DMS153 (cell line): ENCODE results near the gene TSPAN14.
"Not testable (repeated sequence)": the region's sequence is repeated elsewhere in the genome, so short reads cannot be mapped to it uniquely, and the experiment has no call there.

Source experiments
- DNase-seq: peaks from one replicate; lab custom pipeline; 2025; lab: John Stamatoyannopoulos, UW

The TSPAN14 gene

DNA sequence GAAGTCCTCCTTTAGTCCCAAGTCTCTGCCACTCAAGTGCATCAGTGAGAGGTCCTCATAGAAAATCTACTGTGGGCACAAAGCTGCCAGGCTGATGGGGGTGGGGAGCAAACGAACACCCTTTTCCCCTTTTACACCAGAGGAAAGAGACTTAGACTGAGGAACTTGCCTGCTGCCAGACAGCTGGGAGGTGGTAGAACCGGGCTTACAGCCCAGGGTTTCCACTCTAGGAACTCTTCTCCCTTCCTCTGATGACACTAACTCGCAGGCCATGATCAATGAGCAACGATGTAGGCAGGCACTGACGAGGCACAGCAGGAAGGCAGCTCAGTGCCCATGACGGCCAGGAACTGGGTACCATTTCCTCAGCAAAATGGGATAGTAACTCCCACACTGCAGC, 72.6 kb downstream of the TSPAN14 start:
- DNase-seq: no peak

DNA sequence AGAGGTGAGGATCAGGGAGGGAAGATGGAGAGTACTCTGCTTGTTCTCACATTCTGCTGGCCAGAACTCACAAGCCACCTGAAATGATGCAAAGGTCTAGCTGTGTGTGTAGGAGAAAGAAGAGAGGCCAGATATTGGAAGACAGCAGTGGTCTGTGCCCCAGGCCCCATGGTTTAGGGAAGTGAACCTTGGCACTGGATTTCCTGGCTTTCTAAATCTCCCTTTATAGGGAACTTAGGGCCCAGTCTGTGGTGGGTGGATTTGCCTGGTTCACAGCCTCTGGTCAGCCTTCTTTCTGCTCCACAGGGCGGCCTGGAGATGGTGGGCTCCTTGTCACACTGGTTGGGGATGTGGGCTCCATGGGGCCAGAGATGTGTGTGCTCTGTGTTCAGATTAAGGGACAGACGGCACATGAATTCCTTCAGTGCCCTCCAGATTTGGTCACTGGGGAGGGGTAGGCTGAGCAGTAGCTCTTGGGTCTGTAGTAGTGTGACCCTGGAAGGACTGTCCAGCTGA, 74.1 kb downstream of the TSPAN14 start:
- DNase-seq: no peak

DNA sequence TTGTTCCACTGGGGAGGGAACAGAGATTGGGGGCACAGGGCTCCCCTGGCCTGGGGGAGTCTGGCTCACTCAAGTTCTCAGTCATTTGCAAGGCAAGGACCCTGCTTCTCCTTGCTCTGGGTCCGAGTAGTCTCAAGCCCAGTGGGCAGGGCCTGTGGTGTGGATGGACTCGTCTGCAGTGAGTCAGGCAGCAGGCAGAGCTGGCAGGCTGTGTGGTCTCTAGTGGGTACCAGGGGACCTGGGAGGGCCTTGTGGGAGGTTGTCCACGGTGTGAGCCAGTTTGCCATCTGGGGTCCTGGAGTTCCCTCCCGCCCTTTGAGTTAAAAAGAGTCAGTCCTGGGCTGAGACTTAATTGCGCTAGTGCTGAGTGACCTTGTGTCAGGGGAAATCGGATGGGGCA, 74.8 kb downstream of the TSPAN14 start:
- DNase-seq: no peak

DNA sequence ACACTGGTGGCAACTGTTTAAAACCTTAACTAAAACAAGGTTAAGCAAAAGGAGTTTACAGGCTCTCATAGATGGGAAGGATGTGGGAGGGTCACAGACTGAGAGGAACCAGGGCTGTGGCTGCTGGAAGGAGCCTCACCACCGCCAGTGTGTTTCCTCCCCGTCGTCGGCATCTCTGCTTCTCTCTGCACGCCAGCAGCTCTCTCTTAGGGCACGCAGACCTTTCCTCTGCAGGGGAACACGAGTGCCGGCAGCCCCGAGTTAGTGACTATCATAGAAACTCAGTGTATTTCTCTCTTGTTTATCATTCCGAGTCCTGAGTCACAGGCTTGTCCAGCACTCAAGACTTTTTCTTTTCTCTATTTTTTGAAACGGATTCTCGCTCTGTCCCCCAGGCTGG, 75.5 kb downstream of the TSPAN14 start:
- DNase-seq: no peak

DNA sequence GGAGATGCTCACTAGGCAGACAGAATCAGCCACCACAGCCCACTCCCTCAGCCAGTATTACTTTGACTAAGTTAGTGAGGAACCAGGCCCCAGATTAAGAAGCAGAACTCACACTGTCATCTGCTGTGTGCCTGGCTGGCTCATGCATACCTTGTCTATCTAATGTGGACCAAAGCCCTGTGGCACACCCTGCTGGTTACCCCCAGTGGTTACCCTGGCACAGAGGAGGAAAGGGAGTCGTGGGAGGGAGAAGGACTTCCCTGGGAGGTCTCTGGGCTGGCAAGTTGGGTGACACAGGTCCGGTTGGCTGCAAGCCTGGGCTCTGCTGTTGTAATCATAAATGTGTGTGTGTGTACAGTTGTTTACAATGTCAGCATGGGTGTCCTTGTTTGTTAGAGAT, 76.1 kb downstream of the TSPAN14 start:
- DNase-seq: no peak

DNA sequence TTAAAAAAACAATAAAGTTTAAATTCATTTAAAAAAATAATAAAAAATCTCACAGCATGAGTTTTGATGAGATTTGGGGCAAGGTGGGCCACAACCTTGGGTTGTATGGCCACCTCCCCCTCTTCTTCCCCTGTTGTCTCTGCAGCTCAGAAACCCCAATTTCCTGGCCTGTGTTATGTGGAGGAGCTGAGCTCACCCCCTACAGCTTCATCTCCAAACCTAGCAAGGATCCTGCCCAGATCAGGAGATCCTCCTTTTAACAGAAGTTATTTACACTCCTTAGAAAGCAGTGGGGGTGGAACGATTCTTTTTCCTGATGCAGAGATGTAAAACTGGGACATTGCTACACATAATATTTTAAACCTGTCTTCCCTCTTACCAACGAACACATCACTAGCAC, 76.7 kb downstream of the TSPAN14 start:
- DNase-seq: no peak

DNA sequence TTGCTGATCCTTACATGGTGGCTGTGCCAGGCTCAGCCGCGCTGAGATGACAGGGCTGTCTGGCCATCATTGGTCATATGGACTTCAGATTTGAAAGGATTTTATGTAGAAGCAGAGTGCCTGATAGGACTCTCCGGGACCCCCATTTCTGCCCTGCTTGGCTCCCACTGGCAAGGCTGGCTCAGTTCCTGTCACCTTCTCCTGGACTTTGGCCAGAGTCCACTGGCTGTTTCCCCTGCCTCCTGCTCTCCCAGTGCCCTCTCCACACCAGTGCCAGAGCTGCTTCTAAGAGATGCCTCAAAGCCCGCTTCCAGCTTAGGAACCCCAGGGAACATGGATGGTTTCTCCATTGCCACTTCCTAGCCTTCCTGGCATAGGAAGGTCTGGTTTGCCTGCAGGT, 78.5 kb downstream of the TSPAN14 start:
- no peak for DNase-seq

DNA sequence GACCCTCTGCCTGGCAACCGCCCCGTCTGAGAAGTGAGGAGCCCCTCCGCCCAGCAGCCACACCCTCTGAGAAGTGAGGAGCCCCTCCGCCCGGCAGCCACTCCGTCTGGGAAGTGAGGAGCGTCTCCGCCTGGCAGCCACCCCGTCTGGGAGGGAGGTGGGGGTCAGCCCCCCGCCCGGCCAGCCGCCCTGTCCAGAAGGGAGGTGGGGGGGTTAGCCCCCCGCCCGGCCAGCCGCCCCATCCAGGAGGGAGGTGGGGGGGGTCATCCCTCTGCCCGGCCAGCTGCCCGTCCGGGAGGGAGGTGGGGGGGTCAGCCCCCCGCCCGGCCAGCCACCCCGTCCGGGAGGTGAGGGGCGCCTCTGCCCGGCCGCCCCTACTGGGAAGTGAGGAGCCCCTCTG, 79.9 kb downstream of the TSPAN14 start:
- DNase-seq: not testable (repeated sequence)

DNA sequence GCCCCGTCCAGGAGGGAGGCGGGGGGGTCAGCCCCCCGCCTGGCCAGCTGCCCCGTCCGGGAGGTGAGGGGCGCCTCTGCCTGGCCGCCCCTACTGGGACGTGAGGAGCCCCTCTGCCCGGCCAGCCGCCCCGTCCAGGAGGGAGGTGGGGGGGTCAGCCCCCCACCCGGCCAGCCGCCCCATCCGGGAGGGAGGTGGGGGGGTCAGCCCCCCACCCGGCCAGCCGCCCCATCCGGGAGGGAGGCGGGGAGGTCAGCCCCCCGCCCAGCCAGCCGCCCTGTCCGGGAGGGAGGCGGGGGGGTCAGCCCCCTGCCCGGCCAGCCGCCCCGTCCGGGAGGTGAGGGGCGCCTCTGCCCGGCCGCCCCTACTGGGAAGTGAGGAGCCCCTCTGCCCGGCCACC, 80.5 kb downstream of the TSPAN14 start:
- not testable (repeated sequence) for DNase-seq

DNA sequence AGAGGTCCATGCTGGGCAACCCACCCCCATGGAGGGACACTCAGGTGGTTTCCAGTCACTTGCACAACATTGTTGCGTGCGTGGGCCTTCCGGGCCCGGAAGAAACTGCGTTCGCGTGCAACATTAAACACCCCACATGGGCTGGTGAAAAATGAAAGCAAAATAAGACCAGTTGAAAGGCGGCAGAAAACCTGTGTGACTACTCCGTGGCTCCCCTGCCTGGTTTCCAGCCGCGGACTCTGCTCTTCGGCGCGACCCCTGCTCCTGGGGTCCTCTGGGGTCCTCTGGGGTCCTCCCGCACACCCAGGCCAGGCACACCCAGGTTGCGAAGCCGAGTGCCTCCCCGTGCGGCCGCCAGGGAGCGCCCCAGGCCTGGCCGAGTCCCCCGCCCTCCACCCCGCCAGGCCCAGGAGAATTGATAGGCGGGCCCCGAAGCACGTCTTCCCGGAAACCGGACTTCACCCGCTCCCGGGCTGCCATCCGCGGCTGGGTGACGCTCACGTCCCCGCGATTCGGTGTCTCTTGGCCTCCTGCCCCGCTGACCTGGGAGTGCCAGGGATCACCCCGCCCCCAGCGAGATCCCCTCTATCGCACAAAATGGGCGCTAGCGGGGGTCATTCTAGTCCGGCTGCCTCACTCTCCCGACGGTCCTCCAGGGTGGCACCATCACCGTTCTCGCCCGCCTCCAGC, 81.7 kb downstream of the TSPAN14 start:
- peak; percentile 61 for DNase-seq

DNA sequence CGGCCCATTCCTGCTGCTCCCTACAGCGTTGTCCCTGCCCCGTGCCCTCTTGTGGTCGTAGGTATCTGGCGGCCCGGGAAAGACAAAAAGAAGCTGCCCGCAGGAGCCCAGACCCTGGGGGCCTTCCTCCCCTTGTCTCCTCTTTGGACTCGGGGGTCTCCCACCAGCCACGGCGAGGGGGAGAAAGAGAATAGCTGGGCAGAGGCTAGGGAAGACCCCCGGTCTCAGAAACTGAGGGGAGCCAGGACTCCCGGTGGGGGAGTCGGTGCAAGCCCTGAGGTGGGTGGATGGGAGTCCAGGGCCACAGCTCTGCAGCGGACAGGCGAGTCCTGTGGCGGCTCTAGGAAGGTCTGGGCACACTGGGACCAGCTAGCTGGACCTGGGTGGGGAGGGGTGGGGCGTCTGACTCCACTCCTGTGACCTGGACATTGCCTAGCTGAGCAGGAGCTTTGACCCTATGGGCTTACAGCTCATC, 82.3 kb downstream of the TSPAN14 start:
- no peak for DNase-seq

DNA sequence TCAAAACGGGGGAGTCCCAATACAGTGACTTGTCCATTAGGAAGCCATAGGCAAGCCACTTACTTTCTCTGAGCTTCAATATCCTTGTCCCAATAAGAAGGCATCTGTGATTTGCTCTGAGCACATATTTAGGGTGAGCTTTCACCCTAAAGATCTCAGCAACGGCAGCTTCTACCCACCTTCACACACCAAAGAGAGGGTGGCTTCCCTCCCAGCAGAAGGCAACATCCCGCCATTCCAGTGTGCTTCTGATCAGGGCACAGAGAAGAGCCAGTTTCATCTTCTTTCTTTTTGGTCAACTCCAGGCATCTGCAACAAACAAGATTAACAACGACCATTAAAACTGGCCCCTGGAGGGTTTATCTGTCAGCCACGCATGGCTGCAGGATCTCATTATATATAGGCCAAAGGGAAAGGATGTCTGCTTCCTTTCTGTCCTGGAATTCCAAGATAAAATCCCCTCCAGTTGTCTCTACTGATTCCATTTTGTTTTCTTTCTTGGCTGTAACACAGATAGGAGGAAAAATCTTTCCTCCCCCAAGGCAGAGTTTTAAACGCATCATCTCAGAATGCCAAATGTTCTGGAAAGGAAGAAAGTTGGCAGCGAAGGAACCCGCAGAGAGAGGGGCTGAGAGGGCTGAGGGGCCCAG, 83.1 kb downstream of the TSPAN14 start:
- DNase-seq: no peak

DNA sequence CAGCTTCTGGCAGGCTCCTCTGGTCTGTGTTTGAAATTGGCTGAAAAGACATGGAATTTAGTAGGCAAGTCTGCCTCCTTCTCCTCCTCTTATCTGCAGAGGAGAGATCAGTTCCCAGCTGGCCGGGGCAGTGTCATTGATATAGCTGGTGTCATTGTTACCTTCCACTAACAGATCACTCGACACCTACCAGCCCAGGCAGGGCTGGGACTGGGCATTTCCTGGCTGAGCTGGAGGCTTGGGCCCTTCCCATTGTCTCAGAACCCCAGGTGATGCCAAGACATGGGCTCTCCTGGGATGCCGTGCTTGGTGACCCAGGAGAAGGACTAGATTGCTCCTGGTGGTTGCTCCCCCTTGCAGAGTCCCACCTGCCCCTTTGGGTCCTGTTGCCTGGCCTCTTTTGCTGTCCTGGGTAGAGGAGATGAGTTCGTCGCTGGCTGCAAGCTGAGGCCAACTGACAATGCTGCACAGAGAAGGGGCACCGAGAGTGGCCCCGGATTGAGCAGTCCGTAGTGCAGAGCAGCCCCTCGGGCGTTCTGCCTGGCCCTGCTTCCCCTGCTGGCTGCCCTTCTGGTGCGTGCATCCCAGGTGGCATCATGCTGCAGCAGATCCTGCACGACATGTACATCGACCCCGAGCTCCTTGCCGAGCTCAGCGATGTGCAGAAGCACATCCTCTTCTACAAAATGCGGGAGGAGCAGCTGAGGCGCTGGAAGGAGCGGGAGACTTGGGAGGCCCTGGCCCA, 83.8 kb downstream of the TSPAN14 start, which contains the start of gene SH2D4B:
TSS of gene SH2D4B (plus strand) at position 167 of the 745 bp plus-strand sequence. CDS start at position 597, 430 bp downstream.
- no peak for DNase-seq

DNA sequence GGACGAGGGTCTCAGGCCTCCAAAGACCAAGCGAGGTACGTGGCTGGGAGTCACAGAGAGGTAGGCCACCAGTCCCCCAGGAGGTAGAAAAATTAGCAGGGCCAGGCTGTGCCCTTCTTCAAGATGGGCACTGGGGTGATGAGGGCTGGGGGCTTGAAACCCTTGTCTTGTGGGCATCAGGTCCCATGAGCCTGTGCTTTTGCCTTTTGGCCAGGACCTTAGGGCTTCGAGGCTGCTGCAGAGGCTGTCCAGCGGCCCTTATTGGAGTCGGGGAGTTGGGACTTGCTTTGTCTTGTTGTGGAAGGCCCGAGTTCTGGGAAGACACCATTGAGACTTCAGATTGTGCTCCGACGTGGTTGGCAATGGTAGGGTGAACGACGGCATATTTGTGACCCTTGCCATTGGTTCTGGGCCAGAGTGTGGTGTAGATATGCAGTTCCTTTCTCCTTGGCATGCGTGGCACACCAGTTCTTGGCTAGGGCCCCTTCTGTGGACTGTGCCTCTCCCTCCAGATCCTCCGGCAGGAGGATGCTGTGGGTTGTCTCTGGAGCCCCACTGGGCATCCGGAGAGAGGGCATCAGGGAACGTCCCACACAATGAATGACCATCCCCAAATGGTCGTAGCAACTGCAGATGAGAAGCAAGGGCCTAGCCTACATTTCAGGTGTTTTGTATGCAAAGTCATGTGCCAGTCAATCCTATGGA, 84.5 kb downstream of the TSPAN14 start:
- DNase-seq: no peak

DNA sequence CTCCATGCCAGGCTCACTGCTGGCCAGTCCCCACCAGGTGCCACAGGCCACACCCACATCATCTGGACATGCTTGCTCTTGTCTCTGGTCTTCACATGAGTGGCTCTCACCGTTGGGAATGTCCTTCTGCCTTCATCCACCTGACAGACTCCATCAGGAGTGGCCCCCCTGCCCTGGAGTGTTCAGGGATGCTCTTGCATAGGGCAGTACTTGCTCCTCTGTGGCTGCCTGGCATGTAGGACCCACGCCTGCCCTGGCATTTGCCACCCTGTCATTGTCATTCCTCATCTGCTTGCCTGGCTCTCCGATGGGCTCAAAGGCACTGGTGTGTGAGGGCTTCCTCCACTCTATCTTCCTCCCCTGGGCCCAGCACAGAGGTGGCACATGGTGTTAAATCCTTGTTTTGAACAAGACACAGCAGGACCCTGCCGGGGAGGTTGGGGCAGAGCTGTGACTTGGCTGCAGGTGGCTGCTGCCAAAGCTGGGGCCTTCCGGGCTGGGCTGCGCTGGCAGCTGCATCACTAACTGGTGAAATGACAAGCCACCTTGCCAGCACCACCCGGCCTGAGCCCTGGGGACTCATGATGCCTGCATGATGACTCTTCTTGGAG, 85.4 kb downstream of the TSPAN14 start:
- DNase-seq: no peak

DNA sequence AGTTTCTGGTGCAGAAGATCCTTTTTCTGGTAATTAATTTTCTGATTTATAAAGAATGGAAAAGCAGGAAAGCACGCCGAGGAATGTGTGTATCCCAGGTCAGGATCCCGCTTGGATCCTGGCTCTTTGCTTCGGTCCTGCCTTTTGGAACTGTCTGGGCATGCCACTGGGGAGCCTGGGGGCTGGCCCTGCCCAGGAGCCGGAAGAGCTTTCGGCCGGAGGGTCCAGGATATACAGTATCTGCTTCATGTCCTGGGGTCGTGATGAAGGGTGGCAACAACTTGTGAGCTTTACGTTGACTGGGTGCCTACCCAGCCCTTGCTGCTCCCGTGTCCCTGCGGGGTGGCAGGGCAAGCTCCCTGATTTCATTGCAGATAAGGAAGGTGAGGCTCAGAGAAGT, 86.0 kb downstream of the TSPAN14 start:
- DNase-seq: no peak

DNA sequence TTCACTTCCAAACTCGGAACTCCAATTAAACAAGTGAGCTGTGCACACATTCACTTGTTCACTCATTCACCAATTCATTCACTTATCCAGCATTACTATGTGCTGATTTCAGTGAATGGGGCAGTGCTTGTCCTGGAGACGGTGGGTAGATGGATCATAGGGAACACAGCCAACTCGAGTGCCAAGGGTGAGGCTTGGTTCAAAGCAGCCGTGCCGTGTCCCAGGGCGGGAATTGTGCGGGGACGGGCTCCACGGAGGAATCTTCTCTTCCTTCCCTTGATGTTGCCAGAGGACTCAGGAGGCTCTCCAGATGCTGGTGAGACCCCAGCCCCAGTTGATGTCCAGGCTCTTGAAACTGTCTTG, 86.5 kb downstream of the TSPAN14 start:
- no peak for DNase-seq

DNA sequence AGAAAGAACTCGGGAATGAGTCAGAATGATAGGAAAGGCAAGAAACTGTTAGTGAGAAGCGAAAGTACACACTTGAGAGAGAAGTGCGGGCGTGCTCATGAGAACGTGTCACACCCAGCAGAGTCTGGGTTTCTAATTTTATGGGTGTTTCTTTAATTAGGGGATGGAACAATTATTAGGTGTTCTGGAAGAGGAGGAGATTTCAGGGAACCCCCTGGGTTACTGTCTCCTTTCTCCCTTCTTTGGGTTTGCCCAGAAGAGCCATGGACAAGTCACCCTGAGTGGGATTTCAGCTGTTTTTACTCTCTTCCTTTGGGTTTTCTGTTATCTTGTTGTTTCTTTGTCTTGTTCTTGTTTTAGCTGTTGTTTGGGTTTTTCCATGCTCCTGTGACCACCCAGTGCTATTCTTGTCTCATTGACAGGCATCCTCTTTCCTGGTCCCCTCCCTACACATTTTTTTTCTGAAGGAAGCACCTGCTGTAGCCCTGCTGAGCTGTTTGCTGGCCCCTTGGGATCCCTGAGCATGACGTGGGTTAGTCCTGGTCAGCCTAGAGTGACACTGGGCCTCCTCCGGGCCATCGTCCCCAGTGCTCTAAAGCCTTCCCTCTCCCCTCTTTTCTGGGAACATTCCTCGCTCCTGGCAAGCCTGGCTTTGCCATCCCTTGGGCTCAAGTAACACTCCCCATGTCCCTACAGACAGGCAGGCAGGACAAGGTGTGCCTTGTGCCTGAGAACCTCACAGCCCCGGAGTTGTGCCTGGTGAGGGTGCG, 87.1 kb downstream of the TSPAN14 start:
- DNase-seq: no peak

DNA sequence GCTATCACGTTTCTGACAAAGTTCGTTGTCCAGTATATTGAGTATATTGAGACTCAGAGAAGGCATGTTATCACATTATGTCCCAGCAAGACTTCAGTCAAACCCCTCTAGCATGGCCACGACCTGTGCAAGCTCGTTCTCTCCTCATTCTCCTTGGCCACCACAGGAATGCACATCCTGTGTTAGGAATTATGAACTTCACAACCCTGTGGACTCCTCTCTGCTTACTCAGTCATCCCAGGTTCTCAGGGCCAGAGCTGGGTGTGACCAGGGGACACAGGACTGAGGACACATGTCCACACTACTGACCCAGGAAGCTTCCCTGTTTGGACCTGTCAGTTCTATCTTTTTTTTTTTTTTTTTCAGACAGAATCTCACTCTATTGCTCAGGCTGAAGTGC, 87.9 kb downstream of the TSPAN14 start:
- DNase-seq: no peak

DNA sequence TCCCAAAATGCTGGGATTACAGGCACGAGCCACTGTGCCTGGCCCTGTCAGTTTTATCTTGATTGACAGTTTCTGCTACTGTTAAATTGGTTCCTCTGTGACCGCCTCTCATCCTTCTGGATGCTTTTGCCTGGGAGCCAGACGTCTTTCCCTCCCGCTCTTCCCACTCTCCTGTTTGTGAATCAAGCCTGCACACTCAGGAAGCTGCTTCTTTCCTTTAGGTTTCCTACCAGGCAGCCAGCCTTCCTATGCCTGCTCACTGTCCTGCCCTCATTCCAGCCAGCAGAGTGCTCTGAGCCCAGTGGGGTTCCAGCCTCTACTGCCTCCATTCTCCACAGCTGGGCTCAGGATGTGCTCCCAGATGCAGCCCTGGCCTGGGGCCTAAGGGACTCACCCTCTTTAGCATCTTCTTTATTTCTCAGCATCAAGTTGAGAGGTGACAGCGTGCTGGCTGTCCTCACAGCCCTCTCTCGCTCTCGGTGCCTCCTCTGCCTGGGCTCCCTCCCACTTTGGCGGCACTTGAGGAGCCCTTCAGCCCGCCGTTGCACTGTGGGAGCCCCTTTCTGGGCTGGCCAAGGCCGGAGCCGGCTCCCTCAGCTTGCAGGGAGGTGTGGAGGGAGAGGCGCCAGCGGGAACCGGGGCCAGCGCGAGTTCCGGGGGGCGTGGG, 88.7 kb downstream of the TSPAN14 start:
- no peak for DNase-seq

DNA sequence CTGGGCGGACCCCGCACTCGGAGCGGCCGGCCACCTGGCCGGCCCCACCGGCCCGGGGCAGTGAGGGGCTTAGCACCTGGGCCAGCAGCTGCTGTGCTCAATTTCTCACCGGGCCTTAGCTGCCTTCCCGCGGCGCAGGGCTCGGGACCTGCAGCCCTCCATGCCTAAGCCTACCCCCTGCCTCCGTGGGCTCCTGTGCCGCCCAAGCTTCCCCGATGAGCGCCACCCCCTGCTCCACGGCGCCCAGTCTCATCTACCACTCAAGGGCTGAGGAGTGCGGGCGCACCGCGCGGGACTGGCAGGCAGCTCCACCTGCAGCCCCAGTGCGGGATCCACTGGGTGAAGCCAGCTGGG, 89.2 kb downstream of the TSPAN14 start:
- DNase-seq: not testable (repeated sequence)
